ENCODE measurements around the gene ULBP3.

DNA sequence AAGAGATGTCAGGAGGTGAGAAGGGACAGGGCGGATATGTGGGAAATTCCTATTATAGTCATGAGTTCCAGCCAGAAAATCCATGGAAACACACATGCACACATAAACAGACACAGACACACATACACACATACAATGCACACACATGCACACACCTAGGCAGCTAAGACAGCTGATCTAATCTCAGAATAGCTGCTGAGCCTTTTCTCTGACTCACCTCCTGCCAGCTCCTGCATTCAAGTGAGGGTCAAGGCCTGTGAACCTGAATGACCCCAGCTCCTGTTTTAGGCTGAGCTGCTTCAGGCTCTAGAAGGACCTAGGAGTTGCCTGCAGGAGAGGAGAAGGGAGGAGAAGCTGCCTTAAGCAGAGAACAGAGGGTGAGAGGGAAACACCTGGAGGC lies 22.0 kb downstream of the ULBP3 start:
- TF ChIP-seq POLR2AphosphoS5 (IDR thresholded peaks at IDR 0.05; ENCODE audit: low read depth) = no peak
- TF ChIP-seq, protein P1, sequence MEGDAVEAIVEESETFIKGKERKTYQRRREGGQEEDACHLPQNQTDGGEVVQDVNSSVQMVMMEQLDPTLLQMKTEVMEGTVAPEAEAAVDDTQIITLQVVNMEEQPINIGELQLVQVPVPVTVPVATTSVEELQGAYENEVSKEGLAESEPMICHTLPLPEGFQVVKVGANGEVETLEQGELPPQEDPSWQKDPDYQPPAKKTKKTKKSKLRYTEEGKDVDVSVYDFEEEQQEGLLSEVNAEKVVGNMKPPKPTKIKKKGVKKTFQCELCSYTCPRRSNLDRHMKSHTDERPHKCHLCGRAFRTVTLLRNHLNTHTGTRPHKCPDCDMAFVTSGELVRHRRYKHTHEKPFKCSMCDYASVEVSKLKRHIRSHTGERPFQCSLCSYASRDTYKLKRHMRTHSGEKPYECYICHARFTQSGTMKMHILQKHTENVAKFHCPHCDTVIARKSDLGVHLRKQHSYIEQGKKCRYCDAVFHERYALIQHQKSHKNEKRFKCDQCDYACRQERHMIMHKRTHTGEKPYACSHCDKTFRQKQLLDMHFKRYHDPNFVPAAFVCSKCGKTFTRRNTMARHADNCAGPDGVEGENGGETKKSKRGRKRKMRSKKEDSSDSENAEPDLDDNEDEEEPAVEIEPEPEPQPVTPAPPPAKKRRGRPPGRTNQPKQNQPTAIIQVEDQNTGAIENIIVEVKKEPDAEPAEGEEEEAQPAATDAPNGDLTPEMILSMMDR (IDR thresholded peaks at IDR 0.05; ENCODE audit: insufficient read depth, low read length) = no peak
- no peak for TF ChIP-seq GABPA (IDR thresholded peaks at IDR 0.05; ENCODE audit: low read depth)
